Mesenchymal stem cell (in vitro differentiated cells and primary cell): ENCODE measurements around the gene FAM32A. TPM values are rescaled to one million over a fixed set of nuclear protein-coding genes. Genes with fewer than 3 reads are reported as not detected.

ENCODE experiments used
- DNase-seq: peaks from one replicate; pipeline ENCODE4 v3.0.0-alpha.2; 2013
- H2AFZ ChIP-seq: one replicate; pipeline ENCODE4 v1.6.1; 2013; ENCODE audit warnings: low read depth, mild to moderate bottlenecking, control low read depth, inconsistent platforms, low read length, moderate library complexity
- H2AK5ac ChIP-seq: 2 replicates; pipeline ENCODE4 v1.6.1; 2013; ENCODE audit warnings: low read length, moderate library complexity, mild to moderate bottlenecking, inconsistent platforms; ENCODE audit not compliant: severe bottlenecking
- H2BK120ac ChIP-seq: one replicate; pipeline ENCODE4 v1.6.1; 2013; ENCODE audit warnings: low read depth, mild to moderate bottlenecking, inconsistent platforms, low read length, moderate library complexity
- H2BK12ac ChIP-seq, 2 experiments: one replicate each; pipeline ENCODE4 v1.6.1; 2013; ENCODE audit warnings: inconsistent platforms in 2 of 2, low read length in 2 of 2, mild to moderate bottlenecking in 2 of 2, moderate library complexity in 2 of 2, control low read depth in 1 of 2
- H2BK15ac ChIP-seq: one replicate; pipeline ENCODE4 v1.6.1; 2013; ENCODE audit warnings: mild to moderate bottlenecking, low read depth, inconsistent platforms; ENCODE audit not compliant: poor library complexity, severe bottlenecking
- H2BK5ac ChIP-seq: 2 replicates; pipeline ENCODE4 v1.6.1; 2013; ENCODE audit warnings: low read depth, mild to moderate bottlenecking, low read length, control low read depth, inconsistent platforms; ENCODE audit not compliant: poor library complexity, severe bottlenecking
- H3K14ac ChIP-seq, 2 experiments: one replicate each; pipeline ENCODE4 v1.6.1; 2013; ENCODE audit warnings: inconsistent platforms in 2 of 2, low read length in 2 of 2, control low read depth in 1 of 2, mild to moderate bottlenecking in 1 of 2, moderate library complexity in 1 of 2
- H3K18ac ChIP-seq, 2 experiments: one replicate each; pipeline ENCODE4 v1.6.1; 2013; ENCODE audit warnings: inconsistent platforms in 2 of 2, low read length in 2 of 2, control low read depth in 1 of 2, low read depth in 1 of 2, mild to moderate bottlenecking in 1 of 2
- H3K23ac ChIP-seq, 2 experiments: one replicate each; pipeline ENCODE4 v1.6.1; 2013; ENCODE audit warnings: inconsistent platforms in 2 of 2, low read length in 2 of 2, mild to moderate bottlenecking in 2 of 2, moderate library complexity in 2 of 2, control low read depth in 1 of 2
- H3K27ac ChIP-seq: 2 replicates; pipeline ENCODE4 v1.5.1; 2013; ENCODE audit warnings: mild to moderate bottlenecking, moderate library complexity, low read length, control low read depth, inconsistent platforms; ENCODE audit not compliant: poor library complexity, severe bottlenecking
- H3K27me3 ChIP-seq, 2 experiments: 2 replicates each; pipeline versions ENCODE4 v1.6.1 to v1.7.0; 2013; ENCODE audit warnings: low read length in 2 of 2, mild to moderate bottlenecking in 2 of 2, moderate library complexity in 2 of 2, control low read depth in 1 of 2, inconsistent platforms in 1 of 2; ENCODE audit not compliant: control insufficient read depth in 1 of 2, insufficient read depth in 1 of 2
- H3K36me3 ChIP-seq, 2 experiments: 2 replicates each; pipeline versions ENCODE4 v1.6.1 to v1.7.0; 2013; ENCODE audit warnings: low read length in 2 of 2, control low read depth in 1 of 2, inconsistent platforms in 1 of 2, low read depth in 1 of 2, mild to moderate bottlenecking in 1 of 2; ENCODE audit not compliant: insufficient read depth in 2 of 2, control insufficient read depth in 1 of 2
- H3K4ac ChIP-seq, 2 experiments: one replicate each; pipeline ENCODE4 v1.6.1; 2013; ENCODE audit warnings: inconsistent platforms in 2 of 2, low read length in 2 of 2, mild to moderate bottlenecking in 2 of 2, moderate library complexity in 2 of 2, control low read depth in 1 of 2, low read depth in 1 of 2
- H3K4me1 ChIP-seq: 2 replicates; pipeline ENCODE4 v1.6.1; 2013; ENCODE audit warnings: low read depth, low read length, control low read depth; ENCODE audit not compliant: control insufficient read depth, insufficient read depth
- H3K4me2 ChIP-seq: 2 replicates; pipeline ENCODE4 v1.6.1; 2013; ENCODE audit warnings: low read length, mild to moderate bottlenecking, inconsistent platforms; ENCODE audit not compliant: poor library complexity, severe bottlenecking
- H3K4me3 ChIP-seq, 2 experiments: 2 replicates each; pipeline versions ENCODE4 v1.5.1 to v1.7.0; 2013; ENCODE audit warnings: low read length in 2 of 2, mild to moderate bottlenecking in 2 of 2, control low read depth in 1 of 2, low read depth in 1 of 2; ENCODE audit not compliant: insufficient read depth in 1 of 2
- H3K79me1 ChIP-seq: replicated peaks from 2 replicates; pipeline ENCODE4 v1.6.1; 2013; ENCODE audit warnings: mild to moderate bottlenecking, control low read depth, low read length, inconsistent platforms; ENCODE audit not compliant: poor library complexity, severe bottlenecking
- H3K9ac ChIP-seq: 2 replicates; pipeline ENCODE4 v1.7.0; 2013; ENCODE audit warnings: mild to moderate bottlenecking, low read length, moderate library complexity
- H3K9me3 ChIP-seq: 2 replicates; pipeline ENCODE4 v1.7.0; 2013; ENCODE audit warnings: mild to moderate bottlenecking, low read length; ENCODE audit not compliant: control insufficient read depth
- H4K8ac ChIP-seq: one replicate; pipeline ENCODE4 v1.6.1; 2013; ENCODE audit warnings: inconsistent platforms, mild to moderate bottlenecking, low read length, moderate library complexity
- H4K91ac ChIP-seq: one replicate; pipeline ENCODE4 v1.6.1; 2013; ENCODE audit warnings: mild to moderate bottlenecking, low read length, inconsistent platforms
- WGBS: methylation state at CpG from one replicate; pipeline ENCODE4 v1.1.7; 2013; ENCODE audit warnings: mixed read lengths; 5-methylcytosine and 5-hydroxymethylcytosine counted together
- polyA plus RNA-seq, 2 experiments: library from polyadenylated mRNA; stranded (reverse); fragments of 200-250 nt; gene quantifications; one replicate each; pipeline ENCODE4 v1.2.3, GENCODE V29; 2013

The FAM32A gene
- 93.0 TPM for polyA plus RNA-seq (2013, experiment 1 of 2)
- polyA plus RNA-seq (2013, experiment 2 of 2): 93.3 TPM

GRCh38 chr19:16185123-16185767 lies at the start of gene FAM32A:
Gene FAM32A (plus strand): TSS chr19:16185410. CDS start chr19:16185443, 33 bp downstream.
- under 1% methylated on average over 36 of the region's 39 CpGs for WGBS
- Histone ChIP-seq H2BK5ac (peak within 1 kb of the TSS; percentile 10), H3K4me3 (peak within 1 kb of the TSS; percentile 91 to 99)

GRCh38 chr19:16135430-16136127 lies 49.6 kb upstream of the FAM32A start:
- 87% methylated on average over 4 of the region's 4 CpGs for WGBS

More at GRCh38 chr19:16185123-16185767, at the start of gene FAM32A:
- Histone ChIP-seq H2BK120ac (peak within 1 kb of the TSS; percentile 75), H3K9ac (peak within 1 kb of the TSS; percentile 99), H3K14ac (peak within 1 kb of the TSS; percentile 70 to 95), H4K8ac (peak within 1 kb of the TSS; percentile 99), H3K4ac (peak within 1 kb of the TSS; percentile 77 to 97), H2AFZ (peak within 1 kb of the TSS; percentile 96), H3K27ac (peak within 1 kb of the TSS; percentile 76), H4K91ac (peak within 1 kb of the TSS; percentile 89), H3K23ac (no peak within 1 kb of the TSS), H3K18ac (peak within 1 kb of the TSS; percentile 86 to 92), H3K27me3 (no peaks in the 10 kb centered on the region), H3K79me1 (peaks cover 26% of the 10 kb centered on the region), H2AK5ac (peak within 1 kb of the TSS; percentile 95), H3K9me3 (no peaks in the 10 kb centered on the region), H2BK15ac (no peak within 1 kb of the TSS), H2BK12ac (peak within 1 kb of the TSS; percentile 11 to 15), H3K4me1 (peaks cover 13% of the 10 kb centered on the region), H3K36me3 (peaks cover 27 to 29% of the 10 kb centered on the region in 2 experiments), H3K4me2 (peak within 1 kb of the TSS; percentile 76)
- peak; percentile 99 for DNase-seq

GRCh38 chr19:16136185-16136999 lies 48.8 kb upstream of the FAM32A start:
- Histone ChIP-seq H3K14ac (no peak overlapping the region), H2BK15ac (no peak overlapping the region), H3K9me3 (no peaks in the 10 kb centered on the region), H3K36me3 (peaks cover 30 to 32% of the 10 kb centered on the region in 2 experiments), H3K23ac (no peak overlapping the region), H3K27me3 (peaks cover 0 to 6% of the 10 kb centered on the region in 2 experiments), H3K18ac (no peak overlapping the region), H3K4me1 (no peaks in the 10 kb centered on the region), H3K79me1 (peaks cover 2% of the 10 kb centered on the region), H3K27ac (no peak overlapping the region), H3K4me3 (no peak overlapping the region), H2AFZ (no peak overlapping the region), H2BK120ac (no peak overlapping the region), H2AK5ac (no peak overlapping the region), H3K9ac (no peak overlapping the region), H4K91ac (no peak overlapping the region), H4K8ac (no peak overlapping the region), H3K4ac (no peak overlapping the region), H2BK12ac (no peak overlapping the region), H2BK5ac (no peak overlapping the region), H3K4me2 (no peak overlapping the region)
- DNase-seq: no peak
- 70% methylated on average over 14 of the region's 16 CpGs for WGBS

More at GRCh38 chr19:16135430-16136127, 49.6 kb upstream of the FAM32A start:
- Histone ChIP-seq H2AK5ac (no peak overlapping the region), H3K36me3 (peaks cover 33 to 39% of the 10 kb centered on the region in 2 experiments), H3K9me3 (no peaks in the 10 kb centered on the region), H3K23ac (no peak overlapping the region), H3K4me2 (no peak overlapping the region), H2BK15ac (no peak overlapping the region), H2BK5ac (no peak overlapping the region), H3K27ac (no peak overlapping the region), H3K4ac (no peak overlapping the region), H2BK120ac (no peak overlapping the region), H4K91ac (no peak overlapping the region), H3K14ac (no peak overlapping the region), H2BK12ac (no peak overlapping the region), H2AFZ (no peak overlapping the region), H3K79me1 (peaks cover 2% of the 10 kb centered on the region), H3K18ac (no peak overlapping the region), H4K8ac (no peak overlapping the region), H3K9ac (no peak overlapping the region), H3K4me3 (no peak overlapping the region), H3K27me3 (peaks cover 0 to 6% of the 10 kb centered on the region in 2 experiments), H3K4me1 (no peaks in the 10 kb centered on the region)
- DNase-seq: no peak
